22Rv1 (cell line): Measurements from ENCODE around the gene EIF4G1.
"Not testable (repeated sequence)": the region's sequence is repeated elsewhere in the genome, so short reads cannot be mapped to it uniquely, and the experiment has no call there.

ENCODE experiments used
- H3K27ac ChIP-seq: fragments of 450-650 bp; 2 replicates; pipeline ENCODE4 v1.5.1; 2017
- ZFX ChIP-seq: fragments of 450-650 bp; IDR thresholded peaks from 2 replicates; pipeline ENCODE4 v1.6.1; 2017; ENCODE audit warnings: antibody characterized with exemption, borderline replicate concordance
- TF ChIP-seq, protein P1 (sequence below): fragments of 450-650 bp; IDR thresholded peaks from 2 replicates; pipeline ENCODE4 v1.5.1; 2017; ENCODE audit warnings: mild to moderate bottlenecking

The EIF4G1 gene

GRCh38 chr3:184314363-184314699 is at the start of gene EIF4G1:
EIF4G1 (plus strand) TSS chr3:184314606; CDS start chr3:184315797, 1,191 bp downstream.
- TF ChIP-seq, protein P1, sequence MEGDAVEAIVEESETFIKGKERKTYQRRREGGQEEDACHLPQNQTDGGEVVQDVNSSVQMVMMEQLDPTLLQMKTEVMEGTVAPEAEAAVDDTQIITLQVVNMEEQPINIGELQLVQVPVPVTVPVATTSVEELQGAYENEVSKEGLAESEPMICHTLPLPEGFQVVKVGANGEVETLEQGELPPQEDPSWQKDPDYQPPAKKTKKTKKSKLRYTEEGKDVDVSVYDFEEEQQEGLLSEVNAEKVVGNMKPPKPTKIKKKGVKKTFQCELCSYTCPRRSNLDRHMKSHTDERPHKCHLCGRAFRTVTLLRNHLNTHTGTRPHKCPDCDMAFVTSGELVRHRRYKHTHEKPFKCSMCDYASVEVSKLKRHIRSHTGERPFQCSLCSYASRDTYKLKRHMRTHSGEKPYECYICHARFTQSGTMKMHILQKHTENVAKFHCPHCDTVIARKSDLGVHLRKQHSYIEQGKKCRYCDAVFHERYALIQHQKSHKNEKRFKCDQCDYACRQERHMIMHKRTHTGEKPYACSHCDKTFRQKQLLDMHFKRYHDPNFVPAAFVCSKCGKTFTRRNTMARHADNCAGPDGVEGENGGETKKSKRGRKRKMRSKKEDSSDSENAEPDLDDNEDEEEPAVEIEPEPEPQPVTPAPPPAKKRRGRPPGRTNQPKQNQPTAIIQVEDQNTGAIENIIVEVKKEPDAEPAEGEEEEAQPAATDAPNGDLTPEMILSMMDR = no peak
- no peak for TF ChIP-seq ZFX
- peak within 1 kb of the TSS; percentile 95 for H3K27ac ChIP-seq

DNA sequence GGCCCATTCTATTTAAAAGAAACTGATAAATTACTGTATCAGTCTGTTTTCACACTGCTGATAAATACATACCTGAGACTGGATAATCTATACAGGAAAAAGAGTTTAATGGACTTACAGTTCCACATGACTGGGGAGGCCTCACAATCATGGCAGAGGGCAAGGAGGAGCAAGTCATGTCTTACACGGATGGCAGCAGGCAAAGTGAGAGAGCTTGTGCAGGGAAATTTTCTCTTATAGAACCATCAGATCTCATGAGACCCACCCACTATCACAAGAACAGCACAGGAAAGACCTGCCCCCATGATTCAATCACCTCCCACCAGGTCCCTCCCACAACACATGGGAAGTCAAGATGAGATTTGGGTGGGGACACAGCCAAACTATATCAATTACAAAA is 47.2 kb upstream of the EIF4G1 start:
- not testable (repeated sequence) for H3K27ac ChIP-seq

GRCh38 chr3:184272269-184272668 is 42.1 kb upstream of the EIF4G1 start:
- TF ChIP-seq, protein P1 = no peak
- TF ChIP-seq ZFX = no peak
- no peak overlapping the region for H3K27ac ChIP-seq

DNA sequence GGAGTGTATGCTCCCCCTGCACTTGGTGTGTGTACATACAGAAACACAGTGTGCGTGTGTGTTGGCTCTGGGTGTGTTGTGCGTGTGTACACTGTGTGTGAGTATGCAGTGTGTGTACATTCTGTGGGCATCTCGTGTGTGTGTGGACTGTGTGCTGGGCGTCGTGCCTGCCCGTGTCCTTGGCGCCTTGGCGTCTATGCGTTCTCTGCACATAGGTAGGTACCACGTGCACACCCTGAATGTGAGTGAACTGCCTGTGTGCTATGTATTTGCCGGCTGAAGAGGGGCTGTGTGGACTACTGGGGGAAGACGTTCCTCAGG is 39.1 kb upstream of the EIF4G1 start:
- no peak overlapping the region for H3K27ac ChIP-seq
- TF ChIP-seq, protein P1 = no peak
- TF ChIP-seq ZFX = no peak

DNA sequence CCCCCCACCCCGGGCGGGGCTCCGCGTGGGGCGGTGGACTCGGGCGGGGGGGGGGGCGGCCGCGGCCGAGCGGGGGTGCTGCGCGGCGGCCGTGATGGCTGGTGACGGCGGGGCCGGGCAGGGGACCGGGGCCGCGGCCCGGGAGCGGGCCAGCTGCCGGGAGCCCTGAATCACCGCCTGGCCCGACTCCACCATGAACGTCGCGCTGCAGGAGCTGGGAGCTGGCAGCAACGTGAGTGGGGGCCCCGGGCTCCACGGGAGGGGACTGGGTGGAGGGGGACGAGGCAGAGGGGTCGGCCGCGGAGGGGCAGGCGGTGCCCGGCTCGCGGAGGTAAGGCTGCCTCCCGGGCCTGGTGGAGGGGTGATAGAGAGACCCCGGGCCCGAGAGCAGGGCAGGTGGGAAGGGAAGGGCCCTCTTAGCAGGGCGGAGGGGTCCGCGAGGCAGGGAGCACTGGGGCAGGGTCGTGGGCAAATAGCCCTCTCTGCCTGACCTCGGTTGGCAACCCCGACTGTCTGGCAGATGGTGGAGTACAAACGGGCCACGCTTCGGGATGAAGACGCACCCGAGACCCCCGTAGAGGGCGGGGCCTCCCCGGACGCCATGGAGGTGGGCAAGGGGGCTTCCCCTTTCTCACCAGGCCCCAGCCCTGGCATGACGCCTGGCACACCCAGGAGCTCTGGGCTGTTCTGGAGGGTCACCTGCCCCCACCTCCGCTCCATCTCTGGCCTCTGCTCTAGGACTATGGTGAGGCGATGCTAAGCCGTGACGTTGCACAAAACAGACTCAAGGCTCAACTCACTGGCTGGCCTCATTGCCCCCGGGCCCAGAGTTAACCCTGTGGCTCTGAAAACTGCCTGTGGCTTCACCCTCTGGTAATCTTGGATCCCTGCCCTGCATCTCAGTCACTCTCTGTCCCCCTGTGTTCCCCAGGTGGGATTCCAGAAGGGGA is 38.2 kb upstream of the EIF4G1 start, which contains the start of gene ECE2:
Gene ECE2 (plus strand): TSS at position 62 of the 950 bp plus-strand sequence. CDS start 132 bp downstream, at position 194.
- TF ChIP-seq, protein P1 = no peak
- no peak for TF ChIP-seq ZFX

DNA sequence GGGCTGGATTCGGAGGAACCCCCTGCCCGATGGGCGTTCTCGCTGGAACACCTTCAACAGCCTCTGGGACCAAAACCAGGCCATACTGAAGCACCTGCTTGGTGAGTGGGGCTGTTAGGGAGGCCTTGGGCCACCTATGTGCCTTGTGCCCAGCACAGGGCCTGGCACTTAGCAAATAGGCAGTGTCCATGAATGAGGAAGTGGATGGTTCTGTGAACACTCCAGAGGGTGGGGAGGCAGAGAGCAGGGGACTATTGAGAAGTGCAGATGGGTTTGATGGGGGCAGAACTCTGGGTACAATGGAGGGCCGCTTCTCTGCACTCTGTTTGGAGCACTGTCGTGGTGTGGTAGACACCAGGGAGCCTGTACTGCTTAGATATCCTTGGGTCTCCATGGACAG is 37.0 kb upstream of the EIF4G1 start:
- no peak for TF ChIP-seq ZFX
- TF ChIP-seq, protein P1 = no peak
- no peak overlapping the region for H3K27ac ChIP-seq

More for the DNA sequence above, 38.2 kb upstream of the EIF4G1 start, which contains the start of gene ECE2:
- no peak within 1 kb of the TSS for H3K27ac ChIP-seq

DNA sequence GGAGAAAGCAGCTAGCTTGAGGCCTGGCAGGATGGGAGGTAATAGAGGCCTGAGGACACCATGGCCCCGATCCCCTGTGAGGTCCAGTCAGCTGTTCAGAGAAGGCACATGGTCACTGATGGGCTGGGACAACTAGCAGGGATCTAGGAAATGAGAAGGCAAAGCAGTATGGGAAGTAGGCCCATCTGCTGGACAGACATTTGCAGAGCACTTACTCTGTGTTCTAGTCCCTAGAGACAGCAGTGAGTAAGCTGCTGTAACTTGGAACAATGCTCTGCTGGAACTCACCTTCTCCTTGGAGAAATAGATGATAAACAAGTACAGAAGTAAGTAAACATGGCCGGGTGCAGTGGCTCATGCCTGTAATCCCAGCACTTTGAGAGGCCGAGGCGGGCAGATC is 31.5 kb upstream of the EIF4G1 start:
- H3K27ac ChIP-seq = no peak overlapping the region
- TF ChIP-seq, protein P1 = no peak
- no peak for TF ChIP-seq ZFX
